ENCODE measurements around the gene MAP3K2.

- no peak for TF ChIP-seq POLR2A (IDR thresholded peaks at IDR 0.05)
- TF ChIP-seq, protein P1, sequence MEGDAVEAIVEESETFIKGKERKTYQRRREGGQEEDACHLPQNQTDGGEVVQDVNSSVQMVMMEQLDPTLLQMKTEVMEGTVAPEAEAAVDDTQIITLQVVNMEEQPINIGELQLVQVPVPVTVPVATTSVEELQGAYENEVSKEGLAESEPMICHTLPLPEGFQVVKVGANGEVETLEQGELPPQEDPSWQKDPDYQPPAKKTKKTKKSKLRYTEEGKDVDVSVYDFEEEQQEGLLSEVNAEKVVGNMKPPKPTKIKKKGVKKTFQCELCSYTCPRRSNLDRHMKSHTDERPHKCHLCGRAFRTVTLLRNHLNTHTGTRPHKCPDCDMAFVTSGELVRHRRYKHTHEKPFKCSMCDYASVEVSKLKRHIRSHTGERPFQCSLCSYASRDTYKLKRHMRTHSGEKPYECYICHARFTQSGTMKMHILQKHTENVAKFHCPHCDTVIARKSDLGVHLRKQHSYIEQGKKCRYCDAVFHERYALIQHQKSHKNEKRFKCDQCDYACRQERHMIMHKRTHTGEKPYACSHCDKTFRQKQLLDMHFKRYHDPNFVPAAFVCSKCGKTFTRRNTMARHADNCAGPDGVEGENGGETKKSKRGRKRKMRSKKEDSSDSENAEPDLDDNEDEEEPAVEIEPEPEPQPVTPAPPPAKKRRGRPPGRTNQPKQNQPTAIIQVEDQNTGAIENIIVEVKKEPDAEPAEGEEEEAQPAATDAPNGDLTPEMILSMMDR (IDR thresholded peaks at IDR 0.05), result no peak
Observed at GRCh38 chr2:127426501-127427354, 39.0 kb upstream of the MAP3K2 start.

Data from thyroid gland (tissue), 4 donors.